ENCODE data around the gene MAP3K21. TPM values are rescaled to one million over a fixed set of nuclear protein-coding genes. Genes with fewer than 3 reads are reported as not detected.

MAP3K21 gene
- total RNA-seq, 1 experiment from 2014 or later = 18.3 TPM

DNA sequence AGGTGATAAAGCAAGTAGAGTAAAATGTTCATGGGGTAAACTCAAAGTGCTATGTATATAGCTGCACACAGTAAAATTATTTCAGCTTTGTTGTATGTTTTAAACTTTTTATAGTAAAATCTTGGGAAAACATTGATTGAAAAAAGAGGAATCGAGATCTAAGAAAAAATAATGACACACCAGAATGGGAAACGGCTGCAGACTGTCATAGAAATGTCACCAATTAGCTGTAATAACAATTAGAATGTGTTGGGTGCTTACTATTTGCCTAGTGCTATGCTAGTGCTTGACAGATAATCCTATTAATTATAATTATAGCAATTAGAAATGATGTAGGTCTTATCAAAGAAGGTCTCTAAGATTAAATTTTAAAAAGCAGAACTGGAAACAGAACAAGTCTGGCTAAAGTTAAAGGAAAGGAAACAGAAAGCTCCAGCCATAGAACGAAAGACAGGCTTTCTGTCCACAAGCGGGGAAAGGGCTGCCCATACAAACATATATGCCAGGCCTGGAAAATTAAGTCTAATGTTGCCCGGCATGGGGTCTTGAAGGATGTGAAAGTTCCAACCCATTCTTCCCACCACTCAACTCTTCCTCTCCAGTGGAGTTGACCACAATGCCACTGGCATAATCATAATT is 37.0 kb upstream of the MAP3K21 start:
- H3K4me3 ChIP-seq = no peak overlapping the region
- no peak overlapping the region for H3K27ac ChIP-seq
- H3K27me3 ChIP-seq (ENCODE audit: insufficient read depth, low read depth) = no peaks in the 10 kb centered on the region
- peaks cover 15% of the 10 kb centered on the region for H3F3A ChIP-seq (ENCODE audit: insufficient read depth, low read depth)
- DNase-seq = no peak
- ChIA-PET POLR2A (ENCODE audit: unreplicated experiment) (no interaction called here), CTCF (interaction anchor here (0.7 kb wide), 1 partner anchor 11 kb away, joined by 5 read pairs; no protein-coding TSS in a partner anchor)
- peaks cover 32% of the 10 kb centered on the region for H3K4me1 ChIP-seq (replicated peaks; ENCODE audit: insufficient read depth)
- BruUV-seq (replicated peaks) = no TSS peak
- no peaks in the 10 kb centered on the region for H3K9me3 ChIP-seq (ENCODE audit: insufficient read depth, low read depth)
- no peaks in the 10 kb centered on the region for H4K20me1 ChIP-seq (ENCODE audit: insufficient read depth)
- H3K36me3 ChIP-seq (ENCODE audit: low read depth) = peaks cover 12% of the 10 kb centered on the region; the same call in 1 of the 2 replicates
- H3K9me2 ChIP-seq (ENCODE audit: insufficient read depth) = no peaks in the 10 kb centered on the region
- no peak overlapping the region for H2AFZ ChIP-seq
- TF ChIP-seq, protein P1, sequence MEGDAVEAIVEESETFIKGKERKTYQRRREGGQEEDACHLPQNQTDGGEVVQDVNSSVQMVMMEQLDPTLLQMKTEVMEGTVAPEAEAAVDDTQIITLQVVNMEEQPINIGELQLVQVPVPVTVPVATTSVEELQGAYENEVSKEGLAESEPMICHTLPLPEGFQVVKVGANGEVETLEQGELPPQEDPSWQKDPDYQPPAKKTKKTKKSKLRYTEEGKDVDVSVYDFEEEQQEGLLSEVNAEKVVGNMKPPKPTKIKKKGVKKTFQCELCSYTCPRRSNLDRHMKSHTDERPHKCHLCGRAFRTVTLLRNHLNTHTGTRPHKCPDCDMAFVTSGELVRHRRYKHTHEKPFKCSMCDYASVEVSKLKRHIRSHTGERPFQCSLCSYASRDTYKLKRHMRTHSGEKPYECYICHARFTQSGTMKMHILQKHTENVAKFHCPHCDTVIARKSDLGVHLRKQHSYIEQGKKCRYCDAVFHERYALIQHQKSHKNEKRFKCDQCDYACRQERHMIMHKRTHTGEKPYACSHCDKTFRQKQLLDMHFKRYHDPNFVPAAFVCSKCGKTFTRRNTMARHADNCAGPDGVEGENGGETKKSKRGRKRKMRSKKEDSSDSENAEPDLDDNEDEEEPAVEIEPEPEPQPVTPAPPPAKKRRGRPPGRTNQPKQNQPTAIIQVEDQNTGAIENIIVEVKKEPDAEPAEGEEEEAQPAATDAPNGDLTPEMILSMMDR (conservative IDR thresholded peaks at IDR 0.05) = no peak
- TF ChIP-seq EZH2 (IDR thresholded peaks at IDR 0.05; ENCODE audit: low read depth) = no peak
- no peak overlapping the region for H3K4me2 ChIP-seq
- intact Hi-C loops (cut with micrococcal nuclease; ENCODE audit: unreplicated experiment) = loop anchor here (10.0 kb wide), 1 partner anchor 614 kb away; the partner anchor contains the start of gene SLC35F3
- peaks cover 53% of the 10 kb centered on the region for H3K79me2 ChIP-seq (ENCODE audit: low read depth)

DNA sequence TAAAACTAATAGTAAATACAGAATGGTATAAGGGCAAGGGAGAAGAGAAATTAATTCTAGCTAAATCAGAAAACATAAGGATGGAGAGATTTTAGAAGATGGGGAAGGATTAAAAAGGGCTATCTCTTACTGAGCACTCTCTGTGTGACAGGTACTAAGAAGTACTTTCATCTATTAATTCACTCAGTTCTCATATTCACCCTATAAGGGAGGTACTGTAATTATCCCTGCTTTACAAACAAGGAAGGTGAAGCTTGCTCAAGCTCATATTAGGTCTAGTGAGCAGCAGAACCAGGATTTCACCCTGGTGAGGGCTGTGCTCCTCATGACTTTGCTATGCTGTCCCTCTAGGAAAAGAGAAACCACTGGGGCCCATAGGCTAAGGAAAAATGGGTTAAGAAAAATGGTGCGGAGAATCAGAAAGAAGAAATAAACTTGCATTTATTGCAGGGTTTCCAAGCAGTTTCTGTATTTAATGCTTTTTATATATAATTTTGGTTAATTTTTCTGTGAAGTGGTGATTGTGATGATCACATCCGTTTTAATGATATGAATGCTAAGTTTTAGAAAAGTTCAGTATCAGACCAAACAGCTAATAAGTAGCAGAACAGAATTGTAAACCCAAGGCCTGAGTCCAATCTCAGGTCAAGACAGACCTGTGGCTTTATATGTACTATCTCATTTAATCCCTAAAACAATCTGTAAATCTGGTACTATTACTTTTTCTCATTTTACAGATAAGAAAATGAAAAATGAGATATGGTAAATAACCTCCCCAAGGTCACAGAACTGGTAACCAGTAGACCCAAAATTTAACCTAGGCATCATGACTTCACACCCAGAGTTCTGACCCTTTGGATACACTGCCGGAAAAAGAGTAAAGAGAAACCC is 33.7 kb upstream of the MAP3K21 start:
- intact Hi-C loops (cut with micrococcal nuclease; ENCODE audit: unreplicated experiment) = loop anchor here (10.0 kb wide), 1 partner anchor 611 kb away; the partner anchor contains the start of gene SLC35F3
- Histone ChIP-seq H3K27ac (no peak overlapping the region), H3K4me2 (peak overlapping the region; percentile 83), H3K79me2 (ENCODE audit: low read depth) (peaks cover 49% of the 10 kb centered on the region), H3K9me3 (ENCODE audit: insufficient read depth, low read depth) (no peaks in the 10 kb centered on the region), H3K27me3 (ENCODE audit: insufficient read depth, low read depth) (no peaks in the 10 kb centered on the region), H3K4me3 (no peak overlapping the region), H3F3A (ENCODE audit: insufficient read depth, low read depth) (peaks cover 15% of the 10 kb centered on the region), H4K20me1 (ENCODE audit: insufficient read depth) (no peaks in the 10 kb centered on the region), H3K36me3 (ENCODE audit: low read depth) (peaks cover 4% of the 10 kb centered on the region; the same call in 1 of the 2 replicates), H3K4me1 (replicated peaks; ENCODE audit: insufficient read depth) (peaks cover 37% of the 10 kb centered on the region), H3K9me2 (ENCODE audit: insufficient read depth) (no peaks in the 10 kb centered on the region), H2AFZ (no peak overlapping the region)
- POLR2A ChIA-PET (ENCODE audit: unreplicated experiment) = no interaction called here
- DNase-seq = no peak
- CTCF ChIA-PET = no interaction called here
- BruUV-seq (replicated peaks) = TSS peak; percentile 31
- TF ChIP-seq, protein P1 (conservative IDR thresholded peaks at IDR 0.05) = no peak
- TF ChIP-seq EZH2 (IDR thresholded peaks at IDR 0.05; ENCODE audit: low read depth) = no peak

DNA sequence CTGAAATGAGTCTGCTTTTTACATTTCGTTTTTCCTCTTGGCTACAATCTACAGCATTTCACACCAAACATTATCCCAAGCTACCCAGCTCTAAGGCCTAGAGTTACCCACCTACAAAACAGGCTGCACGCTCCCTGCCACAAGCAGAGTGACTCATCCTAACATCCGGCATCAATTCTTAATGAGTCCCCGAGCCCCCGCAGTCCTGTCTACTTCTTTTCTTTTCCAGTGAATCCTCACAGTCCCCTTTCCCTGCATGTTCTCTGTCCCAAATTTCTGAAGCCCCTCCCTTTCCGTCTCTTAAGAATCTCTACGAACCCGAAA is 32.6 kb upstream of the MAP3K21 start:
- no peak for TF ChIP-seq EZH2 (IDR thresholded peaks at IDR 0.05; ENCODE audit: low read depth)
- TF ChIP-seq, protein P1 (conservative IDR thresholded peaks at IDR 0.05) = no peak
- H2AFZ ChIP-seq = peak overlapping the region; percentile 91
- H3K4me3 ChIP-seq = peak overlapping the region; percentile 82
- peak in 1 of 2 experiments; percentile 66 for DNase-seq
- no peaks in the 10 kb centered on the region for H3K27me3 ChIP-seq (ENCODE audit: insufficient read depth, low read depth)
- peaks cover 15% of the 10 kb centered on the region for H3F3A ChIP-seq (ENCODE audit: insufficient read depth, low read depth)
- ChIA-PET CTCF (no interaction called here), POLR2A (ENCODE audit: unreplicated experiment) (no interaction called here)
- H3K9me3 ChIP-seq (ENCODE audit: insufficient read depth, low read depth) = no peaks in the 10 kb centered on the region
- no peaks in the 10 kb centered on the region for H3K9me2 ChIP-seq (ENCODE audit: insufficient read depth)
- BruUV-seq (replicated peaks) = no TSS peak
- peaks cover 37% of the 10 kb centered on the region for H3K4me1 ChIP-seq (replicated peaks; ENCODE audit: insufficient read depth)
- peaks cover 49% of the 10 kb centered on the region for H3K79me2 ChIP-seq (ENCODE audit: low read depth)
- peak overlapping the region; percentile 50 for H3K27ac ChIP-seq
- peaks cover 4% of the 10 kb centered on the region; the same call in 1 of the 2 replicates for H3K36me3 ChIP-seq (ENCODE audit: low read depth)
- no peaks in the 10 kb centered on the region for H4K20me1 ChIP-seq (ENCODE audit: insufficient read depth)
- peak overlapping the region; percentile 83 for H3K4me2 ChIP-seq
- intact Hi-C loops (cut with micrococcal nuclease; ENCODE audit: unreplicated experiment) = loop anchor here (10.0 kb wide), 1 partner anchor 610 kb away; the partner anchor contains the start of gene SLC35F3

Data from PC-9 (cell line).